Measurements from ENCODE around the gene TMEM138.

GRCh38 chr11:61345170-61345610 is 17.0 kb upstream of the TMEM138 start:
- TF ChIP-seq CTCF (IDR thresholded peaks at IDR 0.05) (no peak), POLR2AphosphoS5 (IDR thresholded peaks at IDR 0.05) (no peak)
